ENCODE measurements around the gene ZCCHC14.
"Not testable (repeated sequence)": the region's sequence is repeated elsewhere in the genome, so short reads cannot be mapped to it uniquely, and the experiment has no call there.

ZCCHC14 gene

DNA sequence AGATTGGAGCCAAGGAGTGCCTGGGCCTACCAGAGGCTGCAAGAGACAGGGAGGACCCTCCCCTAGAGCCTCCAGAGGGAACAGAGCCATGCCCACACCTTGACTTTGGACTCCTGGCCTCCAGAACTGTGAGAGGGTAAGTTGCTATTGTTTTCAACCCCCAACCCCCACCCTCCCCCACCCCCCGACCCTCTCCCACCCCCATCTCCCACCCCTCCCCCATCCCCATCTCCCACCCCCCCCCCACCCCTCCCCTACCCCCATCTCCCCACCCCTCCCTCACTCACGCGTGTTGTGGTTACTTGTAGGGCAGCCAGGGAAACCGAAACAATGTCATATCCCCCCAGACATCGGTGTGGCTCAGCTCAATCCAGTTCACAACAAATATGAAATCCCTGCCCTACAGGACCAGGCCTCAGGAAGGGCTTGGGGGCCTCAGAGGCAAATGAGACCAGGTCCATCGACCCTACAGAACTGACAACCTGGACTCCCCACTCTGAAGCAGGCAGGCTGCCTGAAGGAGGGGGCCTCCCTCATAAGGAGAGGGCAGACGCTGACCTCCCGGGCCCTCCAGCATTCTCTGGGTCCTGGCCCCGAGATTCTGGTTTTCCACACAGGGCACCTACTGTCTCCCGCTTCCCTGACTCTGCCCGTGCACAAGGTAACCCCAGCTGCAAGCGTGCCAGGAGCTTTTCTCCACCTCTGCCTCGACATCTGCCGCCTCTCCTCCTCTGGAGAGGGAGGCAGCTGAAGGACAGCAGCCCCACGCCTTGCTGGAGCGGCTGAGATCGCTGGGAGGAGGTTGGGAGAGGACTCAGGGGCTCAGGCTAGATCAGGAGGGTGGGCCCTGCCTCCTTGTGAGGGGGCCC, 3.0 kb upstream of the ZCCHC14 start:
- FAIRE-seq = no peak

DNA sequence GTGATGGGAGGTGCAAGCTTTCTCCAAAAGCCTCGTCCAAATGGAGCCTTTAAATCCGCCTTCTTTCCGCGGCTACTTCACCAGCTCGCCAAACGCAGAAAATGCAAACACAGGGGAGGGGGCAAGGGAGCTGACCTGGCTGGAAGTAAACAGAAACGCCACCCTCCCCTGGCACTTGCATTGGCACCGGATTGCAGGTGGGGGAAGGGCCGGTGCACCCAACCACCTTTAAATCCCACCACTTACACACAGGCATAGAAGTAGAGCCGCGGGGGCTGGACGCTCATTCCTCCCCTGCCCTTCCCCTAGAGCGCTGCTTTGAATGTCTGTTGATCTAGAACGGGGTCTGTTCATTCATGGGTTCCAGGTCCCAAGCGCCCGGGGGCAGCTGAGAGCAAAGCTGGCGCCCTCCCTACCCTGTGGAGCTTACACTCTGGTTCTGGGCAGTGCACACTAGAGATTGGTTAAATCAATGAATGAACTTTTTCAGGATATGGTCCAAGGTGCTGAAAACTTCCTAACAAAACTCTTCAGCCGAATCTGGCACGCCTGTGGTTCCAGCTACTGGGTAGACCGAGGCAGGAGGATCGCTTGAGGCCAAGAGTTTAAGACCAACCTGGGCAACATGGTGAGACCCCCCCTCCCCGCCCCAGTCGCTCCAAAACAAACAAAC, 920 bp upstream of the ZCCHC14 start:
- no peak for FAIRE-seq

GRCh38 chr16:87492291-87492630, 563 bp downstream of the ZCCHC14 start:
- FAIRE-seq = no peak

GRCh38 chr16:87491522-87492290, 1.1 kb downstream of the ZCCHC14 start:
- FAIRE-seq = no peak

DNA sequence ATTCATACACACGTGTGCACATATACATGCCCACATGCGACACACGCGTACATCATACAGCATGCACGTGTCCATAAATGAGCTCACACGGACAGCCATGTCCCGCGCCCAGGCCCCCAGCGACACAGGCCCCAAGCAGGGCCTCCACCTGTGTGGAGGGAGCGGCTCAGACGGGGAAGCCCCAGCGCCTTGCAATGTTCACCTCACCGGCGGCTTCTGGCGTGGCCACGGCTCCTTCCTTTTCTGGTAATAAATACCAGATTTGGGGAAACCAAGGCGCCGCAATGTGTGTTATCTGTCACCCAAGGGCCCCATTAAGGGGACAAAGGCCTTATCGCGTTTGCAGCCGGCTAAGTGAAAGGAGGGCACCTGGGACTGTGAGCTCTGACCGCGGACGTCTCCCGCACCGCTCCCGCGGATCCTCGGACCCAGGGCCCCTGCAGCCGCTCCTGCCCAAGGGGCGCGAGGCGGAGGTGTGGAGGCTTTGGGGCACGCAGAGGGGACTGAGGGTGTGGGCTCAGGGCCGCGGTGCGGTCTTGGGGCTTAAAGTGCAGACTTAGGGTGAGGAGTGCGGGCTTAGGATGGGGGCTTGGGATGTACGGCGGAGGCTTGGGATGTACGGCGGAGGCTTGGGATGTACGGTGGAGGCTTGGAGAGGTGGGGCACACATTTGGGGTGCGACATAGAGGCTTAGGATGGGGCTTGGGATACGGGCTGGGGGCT, 1.9 kb downstream of the ZCCHC14 start:
- not testable (repeated sequence) for FAIRE-seq

DNA sequence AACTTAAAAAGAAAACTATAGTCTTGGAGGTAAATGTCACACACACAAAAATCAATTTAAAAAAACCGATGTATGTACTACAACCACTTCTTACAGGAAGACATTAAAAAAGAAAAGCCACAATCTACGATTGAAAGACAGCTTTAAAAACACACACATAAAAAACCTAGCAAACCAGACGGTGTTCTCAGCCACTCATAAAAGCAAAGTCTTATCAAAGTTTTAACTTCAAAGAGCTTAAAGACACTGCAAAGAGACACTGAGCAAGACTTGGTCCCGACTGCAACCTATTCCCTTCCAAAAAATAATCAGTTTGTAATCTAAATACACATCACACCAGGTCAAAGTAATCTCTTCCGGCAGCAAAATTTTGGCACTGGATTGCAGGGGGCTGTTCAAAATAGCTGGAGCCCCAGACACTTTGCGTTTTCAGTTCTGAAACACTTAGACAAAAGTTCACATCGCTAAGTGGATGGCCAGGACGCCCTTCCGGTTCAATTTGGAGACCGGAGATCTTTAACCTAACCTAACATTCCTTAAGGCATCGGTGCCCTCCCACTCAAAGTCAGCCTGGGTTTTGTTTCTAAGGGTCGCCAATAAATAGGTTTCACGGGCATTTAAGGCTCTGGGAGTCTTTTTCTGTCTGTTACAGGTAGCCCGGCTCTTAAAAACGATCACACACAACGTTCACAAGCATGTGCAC, 2.6 kb downstream of the ZCCHC14 start:
- FAIRE-seq = no peak

DNA sequence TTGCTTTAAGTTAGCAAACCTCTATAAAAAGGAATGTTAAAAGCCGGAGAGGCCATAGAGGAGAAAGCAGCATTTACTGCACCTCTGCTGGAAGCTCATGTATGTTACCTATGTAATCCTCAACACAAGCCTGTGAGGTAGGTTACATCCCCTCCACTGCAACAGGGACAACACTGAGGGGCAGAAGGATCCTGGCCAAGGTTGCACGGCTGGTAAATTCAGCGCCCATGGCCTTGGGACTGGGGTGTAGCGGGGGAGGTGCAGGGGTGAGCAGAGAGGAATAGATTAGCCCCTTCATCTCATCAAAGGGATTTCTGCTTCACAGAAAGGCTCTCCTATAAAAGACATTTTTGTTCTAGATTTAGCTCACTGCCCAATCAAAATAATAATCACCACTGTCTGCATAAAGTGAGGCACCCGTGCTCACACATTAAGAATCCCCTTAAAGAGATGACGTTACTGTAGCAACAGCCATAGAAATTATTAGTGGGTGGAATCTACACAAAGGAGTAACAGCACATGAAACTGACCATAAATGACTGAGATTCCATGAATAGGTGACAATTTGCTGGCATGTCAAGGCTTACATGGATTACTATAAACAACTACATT, 3.3 kb downstream of the ZCCHC14 start:
- FAIRE-seq = no peak

DNA sequence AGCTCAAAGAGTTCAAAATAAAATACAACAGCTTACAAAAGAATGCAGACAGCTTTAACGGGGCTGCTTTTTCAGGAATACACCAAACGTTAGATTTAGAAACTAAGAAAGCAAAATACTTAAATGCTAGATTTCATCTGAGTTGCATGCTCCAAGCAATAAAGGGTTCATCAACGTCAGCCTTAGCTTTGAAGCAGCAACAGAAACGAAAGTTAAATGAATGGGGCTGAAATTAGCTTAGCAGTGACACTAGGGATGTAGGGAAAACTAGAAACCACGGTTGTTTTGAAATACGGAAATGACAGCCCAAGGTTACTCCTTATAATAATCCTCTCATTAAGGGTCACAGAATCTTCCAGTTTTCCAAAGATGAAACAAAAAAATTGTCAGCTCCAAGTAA, 3.9 kb downstream of the ZCCHC14 start:
- FAIRE-seq = not testable (repeated sequence)

DNA sequence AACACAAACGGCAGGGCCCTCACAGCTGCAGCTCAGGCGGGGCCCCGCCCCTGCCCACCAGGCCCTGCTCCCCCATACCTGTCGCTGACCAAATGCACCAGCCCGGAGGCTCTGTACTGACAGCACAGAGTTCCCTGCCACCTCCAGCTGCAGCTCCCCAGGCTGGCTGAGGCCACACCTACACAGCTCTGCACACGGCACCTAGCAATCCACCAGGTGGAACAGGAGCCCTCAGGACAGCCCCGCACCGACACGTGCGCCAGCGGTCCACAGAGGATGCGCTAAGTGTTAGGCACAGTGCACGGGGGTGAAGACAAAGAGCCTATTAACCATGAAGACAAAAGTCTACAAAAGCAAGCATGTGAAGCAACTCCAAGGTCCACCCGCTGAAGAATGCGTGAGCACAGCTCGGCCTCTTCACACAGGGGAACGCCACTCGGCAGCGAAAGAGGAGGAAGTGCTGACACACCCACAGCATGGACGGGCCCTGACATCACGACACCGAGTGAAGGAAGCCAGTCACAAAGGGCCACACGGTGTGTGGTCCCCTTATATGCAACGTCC, 5.4 kb downstream of the ZCCHC14 start:
- no peak for FAIRE-seq

GRCh38 chr16:87486713-87487247, 6.0 kb downstream of the ZCCHC14 start:
- no peak for FAIRE-seq

- FAIRE-seq = no peak
Measured at GRCh38 chr16:87486282-87486681, 6.5 kb downstream of the ZCCHC14 start.

DNA sequence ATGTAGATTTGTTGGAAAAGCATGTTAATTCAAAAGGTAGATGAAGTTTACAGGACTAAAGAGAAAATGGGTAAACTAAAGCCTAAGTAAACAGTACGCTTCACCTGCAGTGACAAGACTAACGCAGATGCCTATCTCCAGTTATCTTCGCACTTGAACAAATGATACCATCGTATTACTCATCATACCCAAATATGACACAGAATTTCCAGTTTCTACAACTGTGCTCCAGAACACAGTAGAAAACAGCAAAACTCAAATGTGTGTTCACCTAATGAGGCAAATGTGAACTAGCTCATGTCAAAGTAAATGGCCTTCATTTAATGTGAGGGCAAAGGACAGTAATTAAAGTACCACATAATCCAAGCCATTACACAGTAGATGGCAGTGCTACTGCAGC, 7.0 kb downstream of the ZCCHC14 start:
- not testable (repeated sequence) for FAIRE-seq

DNA sequence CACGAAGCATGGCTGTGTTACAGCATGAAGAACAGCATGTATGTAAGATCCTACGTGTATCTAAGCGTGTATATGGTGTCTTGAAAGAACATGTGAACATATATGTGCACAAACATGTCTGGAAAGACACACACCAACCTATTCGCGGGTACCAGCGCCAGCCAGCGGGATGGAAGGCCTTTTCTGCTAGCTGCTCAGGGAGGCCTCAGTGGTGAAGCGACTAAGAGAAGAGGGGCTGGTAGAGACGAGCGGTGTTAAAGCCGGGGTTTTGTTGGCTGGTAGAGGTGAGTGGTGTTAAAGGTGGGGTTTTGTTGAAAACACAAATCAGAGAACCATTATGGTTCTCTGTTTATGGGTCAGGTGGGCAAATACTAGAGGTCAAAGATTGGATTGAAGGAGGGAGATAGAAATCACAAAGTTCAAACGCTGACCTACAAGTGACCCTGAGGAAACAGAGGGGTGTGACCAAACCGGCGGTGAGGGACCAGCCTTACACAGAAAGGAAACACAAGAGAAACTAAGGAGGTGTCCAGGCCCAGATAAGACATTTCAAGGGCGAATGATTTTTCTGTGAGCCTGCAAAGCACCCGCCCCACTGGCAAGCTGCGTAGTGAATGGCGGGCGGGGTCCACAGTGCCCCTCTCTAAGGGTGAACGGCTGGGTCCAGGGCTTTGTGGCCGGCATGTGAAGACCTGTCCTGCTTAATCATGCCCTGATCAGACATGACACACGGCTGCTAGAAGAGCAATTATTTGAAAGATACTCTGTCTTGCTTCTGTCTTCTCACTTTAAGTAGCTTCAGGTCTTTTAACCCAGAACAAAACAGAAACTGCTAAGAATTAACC, 8.1 kb downstream of the ZCCHC14 start:
- FAIRE-seq = no peak

GRCh38 chr16:87483481-87483880, 9.3 kb downstream of the ZCCHC14 start:
- FAIRE-seq = no peak

DNA sequence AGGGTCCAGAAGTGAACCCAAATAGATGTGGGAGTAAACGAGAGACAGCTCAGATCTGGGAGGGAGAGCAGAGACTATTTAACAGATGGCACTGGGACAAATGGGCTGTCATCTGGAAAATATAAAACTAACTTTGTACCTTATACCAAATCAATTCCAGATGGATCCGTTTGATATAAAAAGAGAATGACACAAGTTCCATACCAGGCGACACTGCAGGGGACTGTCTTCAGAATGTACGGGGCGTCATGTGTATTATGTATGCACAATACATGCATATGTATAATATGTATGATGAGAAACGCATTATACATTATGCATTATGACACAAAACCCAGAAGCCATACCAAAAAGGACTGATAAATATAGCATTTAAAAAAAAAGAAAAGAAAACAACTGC, 10.2 kb downstream of the ZCCHC14 start:
- not testable (repeated sequence) for FAIRE-seq

DNA sequence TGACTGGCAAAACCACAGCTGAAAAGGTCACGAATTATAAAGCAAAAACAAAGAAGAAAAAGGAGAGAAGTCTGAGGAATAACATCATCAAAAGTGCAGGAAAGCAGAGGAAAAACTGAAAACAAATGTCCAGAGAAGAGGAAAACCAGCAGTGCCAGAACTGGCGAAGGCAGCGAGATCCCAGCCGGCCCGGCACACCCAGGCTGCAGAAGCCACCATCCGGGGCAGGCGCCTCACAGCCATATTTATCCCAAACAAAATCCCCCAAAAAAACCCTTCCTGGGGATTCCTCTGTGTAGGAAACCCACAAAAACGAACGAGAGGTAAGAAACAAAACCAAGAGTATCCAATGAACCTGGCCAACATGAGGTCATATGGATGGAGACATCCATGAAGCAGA, 10.6 kb downstream of the ZCCHC14 start:
- no peak for FAIRE-seq

GRCh38 chr16:87481711-87482110, 11.1 kb downstream of the ZCCHC14 start:
- FAIRE-seq = not testable (repeated sequence)

GRCh38 chr16:87477209-87477981, 15.4 kb downstream of the ZCCHC14 start:
- FAIRE-seq = not testable (repeated sequence)

DNA sequence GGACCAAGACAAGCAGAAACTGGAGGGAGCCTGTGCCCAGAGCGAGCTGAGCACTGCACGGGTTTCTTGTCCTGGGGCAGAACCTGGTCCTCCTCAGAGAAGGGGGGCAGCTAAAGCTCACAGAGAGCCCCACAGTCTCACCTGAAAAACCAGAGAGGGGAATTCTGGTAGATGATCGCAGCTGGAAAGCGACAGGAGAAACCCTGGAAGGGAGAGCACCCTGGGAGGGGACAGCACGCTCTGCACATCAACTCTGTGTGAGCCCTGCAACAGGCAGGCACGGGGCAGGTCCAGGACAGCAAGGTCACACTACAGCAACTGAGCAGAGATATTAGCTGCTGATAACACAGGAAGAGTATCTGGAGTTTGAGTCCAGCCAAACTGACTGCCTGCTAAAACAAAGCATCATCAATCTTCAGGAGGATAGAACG, 18.2 kb downstream of the ZCCHC14 start:
- no peak for FAIRE-seq
